ENCODE measurements around the gene ARL6IP6.

ARL6IP6 gene

GRCh38 chr2:152686321-152686720 lies 32.1 kb upstream of the ARL6IP6 start:
- H3K27ac Mint-ChIP-seq: no peak overlapping the region
- DNase-seq: no peak

GRCh38 chr2:152693033-152693432 lies 25.4 kb upstream of the ARL6IP6 start:
- TF ChIP-seq CTCF (IDR thresholded peaks at IDR 0.05): no peak
- DNase-seq: no peak
- H3K9me3 Mint-ChIP-seq: no peaks in the 10 kb centered on the region
- no peaks in the 10 kb centered on the region for H3K4me1 Mint-ChIP-seq
- no peaks in the 10 kb centered on the region for H3K27me3 Mint-ChIP-seq (ENCODE audit: low read depth, poor library complexity)
- H3K36me3 Mint-ChIP-seq (ENCODE audit: low read depth): peaks cover 30% of the 10 kb centered on the region
- H3K4me3 Mint-ChIP-seq: no peak overlapping the region
- no peak overlapping the region for H3K27ac Mint-ChIP-seq

More at GRCh38 chr2:152686321-152686720, 32.1 kb upstream of the ARL6IP6 start:
- H3K36me3 Mint-ChIP-seq (ENCODE audit: low read depth): peaks cover 82% of the 10 kb centered on the region
- no peak overlapping the region for H3K4me3 Mint-ChIP-seq
- H3K4me1 Mint-ChIP-seq: no peaks in the 10 kb centered on the region
- H3K27me3 Mint-ChIP-seq (ENCODE audit: low read depth, poor library complexity): no peaks in the 10 kb centered on the region
- TF ChIP-seq CTCF (IDR thresholded peaks at IDR 0.05): no peak
- H3K9me3 Mint-ChIP-seq: peaks cover 21% of the 10 kb centered on the region

- no peaks in the 10 kb centered on the region for H3K27me3 Mint-ChIP-seq (ENCODE audit: low read depth, poor library complexity)
- H3K9me3 Mint-ChIP-seq: no peaks in the 10 kb centered on the region
- H3K27ac Mint-ChIP-seq: no peak overlapping the region
- H3K4me1 Mint-ChIP-seq: no peaks in the 10 kb centered on the region
- TF ChIP-seq CTCF (IDR thresholded peaks at IDR 0.05): no peak
- peaks cover 20% of the 10 kb centered on the region for H3K36me3 Mint-ChIP-seq (ENCODE audit: low read depth)
- no peak overlapping the region for H3K4me3 Mint-ChIP-seq
- no peak for DNase-seq
These were observed 24.2 kb upstream of the ARL6IP6 start for GRCh38 chr2:152694161-152694661.

GRCh38 chr2:152695763-152696162 lies 22.7 kb upstream of the ARL6IP6 start:
- Mint-ChIP-seq H3K27ac (no peak overlapping the region), H3K4me1 (no peaks in the 10 kb centered on the region), H3K9me3 (no peaks in the 10 kb centered on the region), H3K27me3 (ENCODE audit: low read depth, poor library complexity) (no peaks in the 10 kb centered on the region), H3K36me3 (ENCODE audit: low read depth) (peaks cover 25% of the 10 kb centered on the region), H3K4me3 (no peak overlapping the region)
- TF ChIP-seq CTCF (IDR thresholded peaks at IDR 0.05): no peak
- DNase-seq: no peak

GRCh38 chr2:152696476-152696875 lies 21.9 kb upstream of the ARL6IP6 start:
- H3K9me3 Mint-ChIP-seq: peaks cover 5% of the 10 kb centered on the region
- no peak overlapping the region for H3K4me3 Mint-ChIP-seq
- no peak overlapping the region for H3K27ac Mint-ChIP-seq
- no peaks in the 10 kb centered on the region for H3K4me1 Mint-ChIP-seq
- H3K36me3 Mint-ChIP-seq (ENCODE audit: low read depth): peaks cover 27% of the 10 kb centered on the region
- no peak for TF ChIP-seq CTCF (IDR thresholded peaks at IDR 0.05)
- H3K27me3 Mint-ChIP-seq (ENCODE audit: low read depth, poor library complexity): no peaks in the 10 kb centered on the region
- DNase-seq: no peak

GRCh38 chr2:152701198-152701597 lies 17.2 kb upstream of the ARL6IP6 start:
- no peaks in the 10 kb centered on the region for H3K4me1 Mint-ChIP-seq
- peak overlapping the region; percentile 26 for H3K27ac Mint-ChIP-seq
- peaks cover 71% of the 10 kb centered on the region for H3K36me3 Mint-ChIP-seq (ENCODE audit: low read depth)
- peaks cover 29% of the 10 kb centered on the region for H3K9me3 Mint-ChIP-seq
- TF ChIP-seq CTCF (IDR thresholded peaks at IDR 0.05): no peak
- no peak for DNase-seq
- no peak overlapping the region for H3K4me3 Mint-ChIP-seq
- H3K27me3 Mint-ChIP-seq (ENCODE audit: low read depth, poor library complexity): no peaks in the 10 kb centered on the region

Measured in nephron progenitor cell (in vitro differentiated cells).